HG03060 (cell line): ENCODE data around the gene KLRF1.

Source experiments
- ATAC-seq: cut with Tn5 transposase; IDR thresholded peaks from one replicate; pipeline ENCODE4 v1.9.1; 2021; ENCODE audit warnings: low read depth, moderate number of reproducible peaks; ENCODE audit not compliant: unreplicated experiment

Gene KLRF1

GRCh38 chr12:9827209-9827888 lies at the start of gene KLRF1:
KLRF1 (plus strand) TSS chr12:9827481; CDS start chr12:9827545, 64 bp downstream.
- ATAC-seq: no peak

GRCh38 chr12:9779209-9779608 lies 48.1 kb upstream of the KLRF1 start:
- no peak for ATAC-seq

- no peak for ATAC-seq
Measured at GRCh38 chr12:9781360-9781759, 45.9 kb upstream of the KLRF1 start.

GRCh38 chr12:9782547-9783382 lies 44.5 kb upstream of the KLRF1 start:
- no peak for ATAC-seq

GRCh38 chr12:9784326-9784725 lies 43.0 kb upstream of the KLRF1 start:
- no peak for ATAC-seq

- ATAC-seq: no peak
Measured at GRCh38 chr12:9784816-9785215, 42.5 kb upstream of the KLRF1 start.

GRCh38 chr12:9786726-9787717 lies 40.3 kb upstream of the KLRF1 start:
- ATAC-seq: no peak

GRCh38 chr12:9792185-9792900 lies 34.9 kb upstream of the KLRF1 start:
- no peak for ATAC-seq

GRCh38 chr12:9792961-9793617 lies 34.2 kb upstream of the KLRF1 start:
- no peak for ATAC-seq

GRCh38 chr12:9793779-9794395 lies 33.4 kb upstream of the KLRF1 start:
- no peak for ATAC-seq

- ATAC-seq: no peak
Measured at GRCh38 chr12:9794484-9795093, 32.7 kb upstream of the KLRF1 start.

- ATAC-seq: no peak
Measured at GRCh38 chr12:9795945-9796344, 31.3 kb upstream of the KLRF1 start.

GRCh38 chr12:9796346-9796745 lies 30.9 kb upstream of the KLRF1 start:
- ATAC-seq: no peak

GRCh38 chr12:9796971-9797370 lies 30.3 kb upstream of the KLRF1 start:
- ATAC-seq: no peak

GRCh38 chr12:9797722-9798619 lies 29.3 kb upstream of the KLRF1 start:
- peak; percentile 67 for ATAC-seq

- ATAC-seq: no peak
Measured at GRCh38 chr12:9799961-9800360, 27.3 kb upstream of the KLRF1 start.

- ATAC-seq: no peak
Measured at GRCh38 chr12:9805883-9806282, 21.4 kb upstream of the KLRF1 start.

GRCh38 chr12:9806714-9807113 lies 20.6 kb upstream of the KLRF1 start:
- no peak for ATAC-seq
